ENCODE results near the gene PAPPA2. TPM values are rescaled to one million over a fixed set of nuclear protein-coding genes. Genes with fewer than 3 reads are reported as not detected.

PAPPA2 gene
- total and polyA plus RNA-seq, 2 donors from 2014 or later: 4.9 to 93.5 TPM

GRCh38 chr1:176843352-176844297 is 380.6 kb downstream of the PAPPA2 start:
- TF ChIP-seq CTCF (IDR thresholded peaks at IDR 0.05; ENCODE audit: borderline replicate concordance, extremely low read depth, insufficient read depth): peak; percentile 53
- intact Hi-C loops (cut with DNase I): no loop called here
- Histone ChIP-seq H3K9me3 (ENCODE audit: control insufficient read depth in 2 of 3, insufficient read depth in 1 of 3, low read length in 3 of 3) (no peaks in the 10 kb centered on the region), H3K9ac (ENCODE audit: low read length in 3 of 3) (no peak overlapping the region), H3K27me3 (ENCODE audit: control insufficient read depth, insufficient read depth, low read length) (no peaks in the 10 kb centered on the region), H3K4me1 (ENCODE audit: control insufficient read depth in 2 of 3, insufficient read depth in 2 of 3, low read depth in 1 of 3, low read length in 3 of 3) (no peaks in the 10 kb centered on the region), H3K27ac (ENCODE audit: low read depth in 2 of 2, low read length in 2 of 2) (no peak overlapping the region), H3K4me3 (ENCODE audit: low read length in 3 of 3) (no peak overlapping the region), H3K36me3 (ENCODE audit: control insufficient read depth in 2 of 3, insufficient read depth in 3 of 3, low read length in 3 of 3) (no peaks in the 10 kb centered on the region)
- FAIRE-seq (peak; percentile 8), DNase-seq (peak in 4 of 5 donors; percentile 52 to 85 (median 70))

- DNase-seq: no peak
- intact Hi-C loops (cut with DNase I): no loop called here
- Histone ChIP-seq H3K4me1 (ENCODE audit: control insufficient read depth in 2 of 3, insufficient read depth in 2 of 3, low read depth in 1 of 3, low read length in 3 of 3) (no peaks in the 10 kb centered on the region), H3K9me3 (ENCODE audit: control insufficient read depth in 2 of 3, insufficient read depth in 1 of 3, low read length in 3 of 3) (no peaks in the 10 kb centered on the region), H3K27me3 (ENCODE audit: control insufficient read depth, insufficient read depth, low read length) (no peaks in the 10 kb centered on the region), H3K4me3 (ENCODE audit: low read length in 3 of 3) (no peak overlapping the region), H3K9ac (ENCODE audit: low read length in 3 of 3) (no peak overlapping the region), H3K27ac (ENCODE audit: low read depth in 2 of 2, low read length in 2 of 2) (no peak overlapping the region), H3K36me3 (ENCODE audit: control insufficient read depth in 2 of 3, insufficient read depth in 3 of 3, low read length in 3 of 3) (no peaks in the 10 kb centered on the region)
- no peak for TF ChIP-seq CTCF (IDR thresholded peaks at IDR 0.05; ENCODE audit: borderline replicate concordance, extremely low read depth, insufficient read depth)
- FAIRE-seq: no peak
Measured at GRCh38 chr1:176847052-176847451, 384.1 kb downstream of the PAPPA2 start.

- Histone ChIP-seq H3K9me3 (ENCODE audit: control insufficient read depth in 2 of 3, insufficient read depth in 1 of 3, low read length in 3 of 3) (no peaks in the 10 kb centered on the region), H3K27ac (ENCODE audit: low read depth in 2 of 2, low read length in 2 of 2) (no peak overlapping the region), H3K36me3 (ENCODE audit: control insufficient read depth in 2 of 3, insufficient read depth in 3 of 3, low read length in 3 of 3) (no peaks in the 10 kb centered on the region), H3K27me3 (ENCODE audit: control insufficient read depth, insufficient read depth, low read length) (no peaks in the 10 kb centered on the region), H3K4me3 (ENCODE audit: low read length in 3 of 3) (no peak overlapping the region), H3K4me1 (ENCODE audit: control insufficient read depth in 2 of 3, insufficient read depth in 2 of 3, low read depth in 1 of 3, low read length in 3 of 3) (no peaks in the 10 kb centered on the region), H3K9ac (ENCODE audit: low read length in 3 of 3) (no peak overlapping the region)
- FAIRE-seq (no peak), DNase-seq (no peak)
- intact Hi-C loops (cut with DNase I): no loop called here
- no peak for TF ChIP-seq CTCF (IDR thresholded peaks at IDR 0.05; ENCODE audit: borderline replicate concordance, extremely low read depth, insufficient read depth)
Measured at GRCh38 chr1:176849281-176849680, 386.3 kb downstream of the PAPPA2 start.

Data from kidney (tissue), 14 donors.